Endothelial cell of umbilical vein (primary cell): ENCODE measurements around the gene FARP2. TPM values are rescaled to one million over a fixed set of nuclear protein-coding genes. Genes with fewer than 3 reads are reported as not detected.

ENCODE experiments used
- BruUV-seq: library from RNA; stranded (reverse); fragments of 400-500 nt; replicated peaks from 2 replicates; lab custom pipeline; 2021; lab: Mats Ljungman, UMichigan
- CTCF ChIA-PET: fragments of 300-600, 350-600 bp; sonication (Branson Sonifier 250); formaldehyde crosslinking; loops from one replicate; lab custom pipeline; 2021; ENCODE audit warnings: antibody characterized with exemption, inconsistent platforms; lab: Charles Lee
- POLR2A ChIA-PET: fragments of 300-600, 350-600 bp; sonication (Branson Sonifier 250); formaldehyde crosslinking; loops from one replicate; lab custom pipeline; 2021; ENCODE audit warnings: antibody characterized with exemption, inconsistent platforms; lab: Charles Lee
- DNase-seq: peaks from one replicate; pipeline ENCODE4 v3.0.0-alpha.2; 2011; ENCODE audit warnings: low read depth, low spot score
- FAIRE-seq: peaks from 2 replicates; lab custom pipeline; 2011; peaks lifted over from hg19 to GRCh38; lab: Jason Lieb, UNC
- H2AFZ ChIP-seq: 2 replicates; pipeline ENCODE4 v1.6.0; 2012; ENCODE audit warnings: low read depth, low read length, control low read depth, inconsistent platforms
- H3K27ac ChIP-seq: 2 replicates; pipeline ENCODE4 v1.5.1; 2011; ENCODE audit warnings: low read depth, mild to moderate bottlenecking, control low read depth, low read length, moderate library complexity; ENCODE audit not compliant: insufficient read depth
- H3K27me3 ChIP-seq, 2 experiments: 2 replicates each; pipeline versions ENCODE4 v1.6.0 to v1.6.1; 2011; ENCODE audit warnings: low read length in 2 of 2, mixed read lengths in 1 of 2; ENCODE audit not compliant: control insufficient read depth in 2 of 2, insufficient read depth in 2 of 2
- H3K36me3 ChIP-seq, 2 experiments: 2 replicates in 1 of 2; 3 replicates in 1 of 2; pipeline ENCODE4 v1.5.1; 2011; ENCODE audit warnings: low read length in 2 of 2, mild to moderate bottlenecking in 1 of 2, moderate library complexity in 1 of 2; ENCODE audit not compliant: control insufficient read depth in 2 of 2, insufficient read depth in 2 of 2; ENCODE audit errors: extremely low read depth in 1 of 2
- H3K4me1 ChIP-seq: 3 replicates; pipeline ENCODE4 v1.5.1; 2011; ENCODE audit warnings: mild to moderate bottlenecking, low read length; ENCODE audit not compliant: control insufficient read depth, insufficient read depth; ENCODE audit errors: extremely low read depth
- H3K4me2 ChIP-seq: 2 replicates; pipeline ENCODE4 v1.6.1; 2011; ENCODE audit warnings: low read length, control low read depth, mixed read lengths; ENCODE audit not compliant: insufficient read depth
- H3K4me3 ChIP-seq, 3 experiments: fragments of 200-600 bp in 1 of 3; sonication (generic), shearing (Covaris generic) in 1 of 3; replicated peaks in 1 of 3; 2 replicates each; pipeline ENCODE4 v1.5.1; 2011 to 2016; ENCODE audit warnings: control low read depth in 3 of 3, low read length in 3 of 3, mild to moderate bottlenecking in 2 of 3, inconsistent platforms in 1 of 3, low read depth in 1 of 3, moderate library complexity in 1 of 3; ENCODE audit not compliant: insufficient read depth in 1 of 3
- H3K79me2 ChIP-seq: 2 replicates; pipeline ENCODE4 v1.6.0; 2012; ENCODE audit warnings: low read length, inconsistent platforms; ENCODE audit not compliant: control insufficient read depth, insufficient read depth
- H3K9ac ChIP-seq: replicated peaks from 2 replicates; pipeline ENCODE3; 2011; ENCODE audit warnings: low read length, control low read depth; ENCODE audit not compliant: insufficient read depth; ENCODE audit errors: extremely low read depth
- H3K9me1 ChIP-seq: replicated peaks from 3 replicates; pipeline ENCODE4 v1.6.0; 2011; ENCODE audit warnings: mild to moderate bottlenecking, low read length; ENCODE audit not compliant: control insufficient read depth, insufficient read depth; ENCODE audit errors: extremely low read depth
- H3K9me3 ChIP-seq: replicated peaks from 2 replicates; pipeline ENCODE4 v1.5.1; 2012; ENCODE audit warnings: low read length, inconsistent platforms; ENCODE audit not compliant: control insufficient read depth, insufficient read depth
- H4K20me1 ChIP-seq: replicated peaks from 2 replicates; pipeline ENCODE3; 2011; ENCODE audit warnings: mild to moderate bottlenecking, low read length; ENCODE audit not compliant: control insufficient read depth, insufficient read depth; ENCODE audit errors: extremely low read depth
- EZH2 ChIP-seq: IDR thresholded peaks from 2 replicates; pipeline ENCODE4 v1.6.1; 2012; ENCODE audit warnings: borderline replicate concordance, low read depth, mild to moderate bottlenecking, moderate library complexity, low read length, inconsistent platforms; ENCODE audit not compliant: severe bottlenecking
- FOS ChIP-seq: IDR thresholded peaks from 2 replicates; pipeline ENCODE4 v1.6.1; 2011; ENCODE audit warnings: mild to moderate bottlenecking, low read length, moderate library complexity, borderline replicate concordance; ENCODE audit not compliant: insufficient read depth
- JUN ChIP-seq: IDR thresholded peaks from 2 replicates; pipeline ENCODE4 v1.6.1; 2011; ENCODE audit warnings: borderline replicate concordance, low read depth; ENCODE audit not compliant: insufficient read length, insufficient read depth
- MAX ChIP-seq: IDR thresholded peaks from 2 replicates; pipeline ENCODE4 v1.6.1; 2011; ENCODE audit not compliant: insufficient read depth, insufficient read length
- MYC ChIP-seq: IDR thresholded peaks from one replicate; pipeline ENCODE4 v1.6.1; 2011; ENCODE audit warnings: mild to moderate bottlenecking, low read depth, low read length
- POLR2A ChIP-seq: IDR thresholded peaks from 2 replicates; pipeline ENCODE4 v1.6.1; 2012; ENCODE audit warnings: low read depth, mild to moderate bottlenecking, control low read depth, low read length
- POLR2AphosphoS5 ChIP-seq: IDR thresholded peaks from 2 replicates; pipeline ENCODE4 v1.6.1; 2012; ENCODE audit warnings: low read depth, mild to moderate bottlenecking, control low read depth, low read length, moderate library complexity; ENCODE audit not compliant: insufficient read depth
- dilution Hi-C: fragments of 300-500 bp; cut with MboI; formaldehyde crosslinking; loops from one replicate; pipeline ENCODE4 v1.15.0; 2019; ENCODE audit warnings: low sequenced_read_pairs; ENCODE audit not compliant: extremely low pct_ligation_motif_present
- intact Hi-C: fragments of 100-400 bp; cut with micrococcal nuclease; formaldehyde crosslinking; loops from one replicate; pipeline ENCODE4 v1.10.0; 2022
- polyA plus RNA-seq, 4 experiments: library from polyadenylated mRNA; depleted of rRNA in 3 of 4; stranded (reverse) in 3 of 4; unstranded in 1 of 4; fragments of >200 nt; gene quantifications; 2 replicates each; pipeline versions ENCODE4 v1.2.1 to v1.2.3, GENCODE V29; 2011 to 2012; ENCODE audit warnings: missing spikeins in 1 of 4
- total RNA-seq: library from RNA; stranded (reverse); gene quantifications from 2 replicates; pipeline ENCODE4 v1.2.3, GENCODE V29; 2021
- TF ChIP-seq, protein P1 (sequence below), 2 donors: IDR thresholded peaks; 1 replicate in 1 of 2; 2 replicates in 1 of 2; pipeline ENCODE4 v1.5.1; 2011; ENCODE audit warnings: low read length in 2 of 2, mild to moderate bottlenecking in 2 of 2, moderate library complexity in 2 of 2, control low read depth in 1 of 2, inconsistent platforms in 1 of 2, low read depth in 1 of 2; ENCODE audit not compliant: insufficient read depth in 1 of 2; ENCODE audit errors: extremely low read depth in 1 of 2

Gene FARP2
- total and polyA plus RNA-seq, 2 donors (not counting 3 experiments of a cell fraction or from before 2014, with no cell fraction given), result 15.3 to 45.3 TPM

DNA sequence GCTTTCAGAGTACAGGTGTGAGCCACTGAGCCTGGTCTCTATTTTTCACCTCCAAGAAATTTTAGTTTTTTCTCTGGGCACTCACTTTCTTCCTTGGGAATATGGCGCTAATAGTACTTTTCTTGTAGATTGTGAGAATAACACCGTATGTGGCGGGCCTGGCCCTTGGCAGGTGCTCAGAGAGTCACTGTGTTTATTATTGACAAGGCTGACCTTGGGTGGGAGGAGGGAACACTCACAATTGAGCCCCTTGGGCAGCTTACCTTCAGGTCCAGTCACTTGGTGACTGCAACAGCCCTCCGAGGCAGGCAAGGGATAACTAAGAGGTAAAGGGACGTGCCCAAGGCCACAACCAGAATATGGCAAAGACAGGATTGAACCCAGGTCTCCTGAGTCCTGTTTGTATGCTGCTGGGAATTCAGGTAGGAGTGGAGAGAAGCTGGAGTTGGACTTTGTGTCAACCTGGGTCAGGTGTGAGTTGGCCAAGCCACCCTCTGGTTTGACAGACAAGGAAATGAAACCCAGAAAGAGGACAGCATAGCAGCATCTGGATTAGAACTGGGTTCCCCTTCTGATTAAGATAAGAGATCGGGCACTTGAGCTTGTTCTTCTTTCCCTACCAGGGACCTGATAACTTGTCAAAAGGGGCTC lies 155.1 kb downstream of the FARP2 start:
- Histone ChIP-seq H3K9me1 (no peaks in the 10 kb centered on the region), H3K4me1 (peaks cover 11% of the 10 kb centered on the region), H2AFZ (no peak overlapping the region), H3K27ac (no peak overlapping the region), H3K79me2 (peaks cover 17% of the 10 kb centered on the region), H4K20me1 (no peaks in the 10 kb centered on the region), H3K27me3 (no peaks in the 10 kb centered on the region), H3K36me3 (no peaks in the 10 kb centered on the region), H3K9ac (no peak overlapping the region), H3K9me3 (no peaks in the 10 kb centered on the region), H3K4me3 (no peak overlapping the region), H3K4me2 (no peak overlapping the region)
- DNase-seq (no peak), FAIRE-seq (no peak)
- TF ChIP-seq, protein P1, sequence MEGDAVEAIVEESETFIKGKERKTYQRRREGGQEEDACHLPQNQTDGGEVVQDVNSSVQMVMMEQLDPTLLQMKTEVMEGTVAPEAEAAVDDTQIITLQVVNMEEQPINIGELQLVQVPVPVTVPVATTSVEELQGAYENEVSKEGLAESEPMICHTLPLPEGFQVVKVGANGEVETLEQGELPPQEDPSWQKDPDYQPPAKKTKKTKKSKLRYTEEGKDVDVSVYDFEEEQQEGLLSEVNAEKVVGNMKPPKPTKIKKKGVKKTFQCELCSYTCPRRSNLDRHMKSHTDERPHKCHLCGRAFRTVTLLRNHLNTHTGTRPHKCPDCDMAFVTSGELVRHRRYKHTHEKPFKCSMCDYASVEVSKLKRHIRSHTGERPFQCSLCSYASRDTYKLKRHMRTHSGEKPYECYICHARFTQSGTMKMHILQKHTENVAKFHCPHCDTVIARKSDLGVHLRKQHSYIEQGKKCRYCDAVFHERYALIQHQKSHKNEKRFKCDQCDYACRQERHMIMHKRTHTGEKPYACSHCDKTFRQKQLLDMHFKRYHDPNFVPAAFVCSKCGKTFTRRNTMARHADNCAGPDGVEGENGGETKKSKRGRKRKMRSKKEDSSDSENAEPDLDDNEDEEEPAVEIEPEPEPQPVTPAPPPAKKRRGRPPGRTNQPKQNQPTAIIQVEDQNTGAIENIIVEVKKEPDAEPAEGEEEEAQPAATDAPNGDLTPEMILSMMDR (IDR thresholded peaks at IDR 0.05; ENCODE audit: extremely low read depth in 1 of 2, insufficient read depth in 1 of 2, low read depth in 1 of 2, low read length in 2 of 2), result no peak
- TF ChIP-seq POLR2A, result no peak
- dilution Hi-C loops, result no loop called here
- BruUV-seq, result no TSS peak
- POLR2A ChIA-PET, result no interaction called here
- CTCF ChIA-PET, result no interaction called here
- intact Hi-C loops, result no loop called here

GRCh38 chr2:241514553-241514952 lies 158.5 kb downstream of the FARP2 start:
- Histone ChIP-seq H3K9ac (no peak overlapping the region), H3K4me3 (no peak overlapping the region), H3K4me1 (no peaks in the 10 kb centered on the region), H3K4me2 (no peak overlapping the region), H3K36me3 (no peaks in the 10 kb centered on the region), H3K27ac (no peak overlapping the region), H3K79me2 (no peaks in the 10 kb centered on the region), H3K9me3 (no peaks in the 10 kb centered on the region), H4K20me1 (no peaks in the 10 kb centered on the region), H2AFZ (peak overlapping the region; percentile 32), H3K27me3 (no peaks in the 10 kb centered on the region), H3K9me1 (no peaks in the 10 kb centered on the region)
- intact Hi-C loops, result no loop called here
- ChIA-PET POLR2A (no interaction called here), CTCF (interaction anchor here (0.8 kb wide), 1 partner anchor 10 kb away, joined by 4 read pairs; no protein-coding TSS in a partner anchor)
- peak; percentile 53 for FAIRE-seq
- no peak for DNase-seq
- TF ChIP-seq MYC, result no peak
- TF ChIP-seq POLR2AphosphoS5, result no peak
- TF ChIP-seq JUN, result no peak
- TF ChIP-seq POLR2A, result no peak
- no peak for TF ChIP-seq MAX
- no peak for TF ChIP-seq EZH2
- TF ChIP-seq, protein P1 (IDR thresholded peaks at IDR 0.05; ENCODE audit: extremely low read depth in 1 of 2, insufficient read depth in 1 of 2, low read depth in 1 of 2, low read length in 2 of 2), result no peak
- TF ChIP-seq FOS, result peak; percentile 8
- BruUV-seq, result no TSS peak
- dilution Hi-C loops, result no loop called here
